Psoas muscle (tissue), 8 donors: ENCODE results near the gene BEND2. TPM values are rescaled to one million over a fixed set of nuclear protein-coding genes. Genes with fewer than 3 reads are reported as not detected.
"Not testable (repeated sequence)": the region's sequence is repeated elsewhere in the genome, so short reads cannot be mapped to it uniquely, and the experiment has no call there.

Source experiments
- ATAC-seq, 4 donors: fragments of 200-7000 bp; cut with Tn5 transposase; one replicate each; pipeline ENCODE4 v1.9.1; 2020; ENCODE audit warnings: moderate library complexity in 3 of 4, mild to moderate bottlenecking in 2 of 4
- DNase-seq, 2 donors: peaks; one replicate each; pipeline ENCODE4 v3.0.0-alpha.2; 2020
- H3K27ac ChIP-seq: fragments of 200-600 bp; one replicate; pipeline ENCODE4 v1.8.0; 2022
- H3K27me3 ChIP-seq, 3 donors: fragments of 200-600 bp in 1 of 3; one replicate each; pipeline versions ENCODE4 v1.6.1 to v1.8.0; 2013 to 2022; ENCODE audit warnings: low read length in 2 of 3, mild to moderate bottlenecking in 2 of 3, moderate library complexity in 1 of 3; ENCODE audit not compliant: insufficient read depth in 3 of 3
- H3K36me3 ChIP-seq, 2 donors: fragments of 200-600 bp in 1 of 2; one replicate each; pipeline versions ENCODE4 v1.6.1 to v1.8.0; 2013 to 2022; ENCODE audit warnings: low read depth in 1 of 2, mild to moderate bottlenecking in 1 of 2, moderate library complexity in 1 of 2; ENCODE audit not compliant: insufficient read depth in 1 of 2
- H3K4me1 ChIP-seq: fragments of 200-600 bp; one replicate; pipeline ENCODE4 v1.8.0; 2022
- H3K4me3 ChIP-seq: fragments of 200-600 bp; one replicate; pipeline ENCODE4 v1.8.0; 2022; ENCODE audit warnings: mild to moderate bottlenecking
- H3K9me3 ChIP-seq: fragments of 200-600 bp; one replicate; pipeline ENCODE4 v1.8.0; 2022
- WGBS, 3 donors: extraction: QIAGEN DNeasy Blood & Tissue Kit; methylation state at CpG; one replicate each; pipeline versions ENCODE4 v1.1.6 to v1.1.7; 2013; 5-methylcytosine and 5-hydroxymethylcytosine counted together
- intact Hi-C, 2 donors: fragments of 100-400 bp; cut with DNase I; formaldehyde crosslinking; loops; one replicate each; pipeline versions ENCODE4 v1.11.0 to v1.14.2; 2022
- long read RNA-seq, 2 donors: library from polyadenylated mRNA; unstranded; transcript quantifications; one replicate each; pipeline ENCODE4 v2.0.0, GENCODE V29; 2021
- polyA plus RNA-seq, 3 donors: library from polyadenylated mRNA; stranded (reverse); fragments of 200-250 nt; gene quantifications; one replicate each; pipeline ENCODE4 v1.2.3, GENCODE V29; 2013
- total RNA-seq, 4 donors: library from RNA; stranded (reverse); fragmentation: NEBNext Ultra II Directional in 2 of 4; extraction: Animal tissue kit (Norgen Biotek cat#: 25700) in 2 of 4; gene quantifications; one replicate each; pipeline versions ENCODE4 v1.2.1 to v1.2.4, GENCODE V29; 2021 to 2023
- TF ChIP-seq, protein P1 (sequence below): fragments of 200-600 bp; IDR thresholded peaks from one replicate; pipeline ENCODE4 v1.8.0; 2022; ENCODE audit warnings: antibody characterized with exemption
- donor health status: healthy with polysubstance abuse.
- donor health status: DM: no; HTN: no; CAD: no; lungs with moderate emphysema.
- donor health status: Bipolar disorder and iron deficiency.
- donor health status: healthy.
- donor health status: DM: yes; HTN: yes; CAD: no.
- donor health status: DM: no; HTN: no; CAD: no.
- donor health status: DM: no; HTN: no; CAD: no.
- donor health status: DM: yes; HTN: yes; CAD: no.

BEND2 gene
- total RNA-seq (under 1 TPM in 2 of 4 donors, not detected in 2; 0.06 to 0.30 TPM), polyA plus RNA-seq (under 1 TPM in 2 of 3 donors, not detected in 1; 0.03 to 0.04 TPM)
- long read RNA-seq, donor 1 = 0 reads
- long read RNA-seq, donor 2 = 0 reads

DNA sequence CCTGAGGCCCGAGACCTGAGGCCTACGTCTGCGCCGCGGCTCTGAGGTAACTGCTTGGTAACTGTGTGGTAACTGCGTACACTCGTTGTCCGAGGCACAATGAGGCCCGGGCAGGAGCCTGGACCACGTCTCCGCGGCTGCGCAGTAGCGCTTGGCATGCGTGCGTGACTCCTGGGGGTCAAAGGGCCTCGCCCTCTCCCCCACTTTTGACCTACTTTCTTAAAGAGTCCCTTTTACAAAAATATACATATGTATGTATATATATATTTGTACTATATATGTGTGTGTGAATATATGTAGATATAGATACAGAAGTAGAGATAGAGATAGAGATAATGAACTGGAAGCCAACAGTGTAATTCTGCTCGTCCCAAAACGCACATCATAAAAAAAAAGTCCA, at the start of gene BEND2:
TSS of gene BEND2 (minus strand) at position 101 of the 400 bp plus-strand sequence. CDS start 136 bp downstream, outside the sequence.
- Histone ChIP-seq H3K27ac (no peak within 1 kb of the TSS), H3K9me3 (peaks cover 7% of the 10 kb centered on the region), H3K4me1 (no peaks in the 10 kb centered on the region), H3K27me3 (no peaks in the 10 kb centered on the region), H3K36me3 (no peaks in the 10 kb centered on the region), H3K4me3 (no peak within 1 kb of the TSS)
- ATAC-seq (no peak), DNase-seq (no peak)
- 95 to 96% (median 95%) methylated on average over 19 of the region's 19 CpGs for WGBS, 3 donors
- TF ChIP-seq, protein P1, sequence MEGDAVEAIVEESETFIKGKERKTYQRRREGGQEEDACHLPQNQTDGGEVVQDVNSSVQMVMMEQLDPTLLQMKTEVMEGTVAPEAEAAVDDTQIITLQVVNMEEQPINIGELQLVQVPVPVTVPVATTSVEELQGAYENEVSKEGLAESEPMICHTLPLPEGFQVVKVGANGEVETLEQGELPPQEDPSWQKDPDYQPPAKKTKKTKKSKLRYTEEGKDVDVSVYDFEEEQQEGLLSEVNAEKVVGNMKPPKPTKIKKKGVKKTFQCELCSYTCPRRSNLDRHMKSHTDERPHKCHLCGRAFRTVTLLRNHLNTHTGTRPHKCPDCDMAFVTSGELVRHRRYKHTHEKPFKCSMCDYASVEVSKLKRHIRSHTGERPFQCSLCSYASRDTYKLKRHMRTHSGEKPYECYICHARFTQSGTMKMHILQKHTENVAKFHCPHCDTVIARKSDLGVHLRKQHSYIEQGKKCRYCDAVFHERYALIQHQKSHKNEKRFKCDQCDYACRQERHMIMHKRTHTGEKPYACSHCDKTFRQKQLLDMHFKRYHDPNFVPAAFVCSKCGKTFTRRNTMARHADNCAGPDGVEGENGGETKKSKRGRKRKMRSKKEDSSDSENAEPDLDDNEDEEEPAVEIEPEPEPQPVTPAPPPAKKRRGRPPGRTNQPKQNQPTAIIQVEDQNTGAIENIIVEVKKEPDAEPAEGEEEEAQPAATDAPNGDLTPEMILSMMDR = no peak
- intact Hi-C loops = no loop called here

DNA sequence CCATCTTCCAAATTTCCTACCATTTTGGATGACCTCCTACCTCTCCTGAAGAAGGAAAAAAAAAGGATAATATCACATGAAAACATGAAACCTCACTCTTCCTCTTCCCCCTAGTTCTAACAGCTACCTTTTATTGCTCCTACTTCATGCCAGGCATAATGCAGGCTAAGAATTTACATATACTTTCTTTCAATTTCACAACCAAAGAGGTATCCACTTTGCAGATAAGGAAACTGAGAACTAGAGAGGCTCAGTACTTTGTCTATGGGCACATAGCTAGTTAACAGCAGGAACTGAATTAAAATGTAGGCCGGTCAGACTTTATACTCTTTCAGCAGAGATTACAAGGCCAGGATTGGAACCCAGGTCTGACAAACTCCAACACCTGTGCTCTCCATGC, 34.4 kb upstream of the BEND2 start:
- Histone ChIP-seq H3K9me3 (no peaks in the 10 kb centered on the region), H3K27ac (no peak overlapping the region), H3K4me1 (no peaks in the 10 kb centered on the region), H3K4me3 (no peak overlapping the region), H3K27me3 (no peaks in the 10 kb centered on the region), H3K36me3 (no peaks in the 10 kb centered on the region)
- no peak for ATAC-seq
- 93 to 100% (median 94%) methylated on average over 1 of the region's 1 CpG for WGBS, 3 donors
- intact Hi-C loops = no loop called here
- DNase-seq = no peak
- TF ChIP-seq, protein P1 = no peak

DNA sequence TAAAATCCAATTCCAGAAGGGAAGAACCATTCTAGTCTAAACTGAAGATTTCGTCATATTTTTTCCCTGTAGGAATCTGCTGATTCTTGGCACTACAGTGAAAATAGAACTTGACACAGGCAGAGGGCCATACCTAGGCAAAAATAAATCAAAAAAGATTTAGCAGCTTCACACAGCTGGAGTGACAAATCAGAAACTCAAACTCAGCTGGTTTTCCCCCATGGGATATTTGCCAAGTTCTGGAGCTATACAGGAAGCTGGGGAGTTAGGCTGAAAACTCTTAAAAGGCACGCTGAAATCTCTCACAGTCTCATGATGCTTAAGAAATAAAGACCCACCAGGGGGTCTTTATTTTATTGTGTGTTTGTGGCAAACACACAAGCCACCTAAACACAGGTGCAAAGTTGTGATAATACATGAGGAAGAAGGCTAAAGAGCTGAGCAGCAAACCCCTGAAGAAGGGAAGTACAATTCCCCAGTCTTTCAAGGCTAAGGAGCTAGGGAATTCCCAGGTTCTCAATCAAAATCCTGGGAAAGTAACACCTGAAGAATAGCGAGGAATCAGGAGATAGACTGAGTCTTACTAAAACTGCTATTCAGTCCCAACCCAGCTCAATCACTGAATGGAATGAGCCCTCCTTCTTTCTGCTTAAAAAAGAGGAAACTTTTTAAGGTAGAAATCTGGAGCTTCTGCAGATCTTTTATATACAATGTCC, 32.1 kb upstream of the BEND2 start:
- WGBS, 3 donors = 34 to 45% (median 42%) methylated on average over 3 of the region's 3 CpGs
- no peaks in the 10 kb centered on the region for H3K27me3 ChIP-seq

DNA sequence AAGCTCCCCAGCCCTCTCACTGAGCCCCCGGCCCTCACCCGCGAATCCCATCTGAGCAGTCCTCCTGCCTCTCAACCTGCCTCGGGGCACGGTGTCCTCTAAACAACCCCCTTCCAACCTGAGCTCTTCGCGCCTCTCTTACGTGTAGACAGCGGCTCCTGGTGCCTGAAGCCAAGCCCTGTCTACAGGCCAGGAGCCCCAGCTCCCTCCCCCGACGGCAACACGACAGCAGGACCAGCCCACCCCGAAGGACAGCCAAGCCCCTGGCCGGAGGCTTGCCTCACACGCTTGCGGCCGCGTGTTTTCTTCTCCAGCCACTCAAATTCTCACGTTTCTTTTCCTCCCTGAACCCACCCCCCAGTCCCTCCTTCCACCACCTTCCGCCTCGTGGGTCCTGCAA, 9.0 kb upstream of the BEND2 start:
- WGBS, 3 donors = 64 to 69% (median 69%) methylated on average over 11 to 19 of the region's 21 CpGs
- DNase-seq, H3K27me3 ChIP-seq, H3K36me3 ChIP-seq, H3K4me1 ChIP-seq, H3K9me3 ChIP-seq, ATAC-seq, H3K4me3 ChIP-seq, intact Hi-C loops, H3K27ac ChIP-seq: not testable (repeated sequence)

More for the DNA sequence above, 32.1 kb upstream of the BEND2 start:
- no peak overlapping the region for H3K4me3 ChIP-seq
- no peaks in the 10 kb centered on the region for H3K9me3 ChIP-seq
- intact Hi-C loops = no loop called here
- ATAC-seq = no peak
- TF ChIP-seq, protein P1 = no peak
- DNase-seq = no peak
- no peaks in the 10 kb centered on the region for H3K36me3 ChIP-seq
- H3K27ac ChIP-seq = no peak overlapping the region
- H3K4me1 ChIP-seq = no peaks in the 10 kb centered on the region

DNA sequence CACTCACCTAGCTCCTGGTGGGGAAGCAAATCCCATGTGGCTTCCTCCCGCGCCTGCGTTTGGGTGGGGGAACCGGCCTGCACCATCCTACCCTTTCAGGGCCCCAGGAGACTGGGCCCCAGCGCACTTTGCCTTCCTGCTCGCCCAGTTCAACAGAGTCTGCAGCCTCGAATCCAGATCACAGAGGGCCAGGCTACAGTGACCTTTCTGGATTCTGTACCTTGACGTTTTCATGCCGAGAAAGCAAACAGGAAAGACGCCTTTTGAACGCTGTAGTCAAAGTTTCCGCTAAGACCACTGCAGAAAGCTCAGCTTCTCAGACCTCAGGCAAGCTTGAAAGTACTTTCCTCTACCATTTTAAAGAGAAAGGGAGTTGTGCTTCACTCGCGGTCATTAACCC, 7.4 kb upstream of the BEND2 start:
- intact Hi-C loops = no loop called here
- TF ChIP-seq, protein P1 = no peak
- Histone ChIP-seq H3K27ac (no peak overlapping the region), H3K36me3 (no peaks in the 10 kb centered on the region), H3K27me3 (no peaks in the 10 kb centered on the region), H3K4me3 (no peak overlapping the region), H3K9me3 (no peaks in the 10 kb centered on the region), H3K4me1 (no peaks in the 10 kb centered on the region)
- 79 to 84% (median 84%) methylated on average over 14 of the region's 14 CpGs for WGBS, 3 donors
- DNase-seq (no peak), ATAC-seq (no peak)
